Smooth muscle cell of the brain vasculature (primary cell): ENCODE results near the gene ICAM5.

Experiments
- DNase-seq: peaks from one replicate; pipeline ENCODE4 v3.0.0-alpha.2; 2012; ENCODE audit warnings: low read depth, low spot score

ICAM5 gene

DNA sequence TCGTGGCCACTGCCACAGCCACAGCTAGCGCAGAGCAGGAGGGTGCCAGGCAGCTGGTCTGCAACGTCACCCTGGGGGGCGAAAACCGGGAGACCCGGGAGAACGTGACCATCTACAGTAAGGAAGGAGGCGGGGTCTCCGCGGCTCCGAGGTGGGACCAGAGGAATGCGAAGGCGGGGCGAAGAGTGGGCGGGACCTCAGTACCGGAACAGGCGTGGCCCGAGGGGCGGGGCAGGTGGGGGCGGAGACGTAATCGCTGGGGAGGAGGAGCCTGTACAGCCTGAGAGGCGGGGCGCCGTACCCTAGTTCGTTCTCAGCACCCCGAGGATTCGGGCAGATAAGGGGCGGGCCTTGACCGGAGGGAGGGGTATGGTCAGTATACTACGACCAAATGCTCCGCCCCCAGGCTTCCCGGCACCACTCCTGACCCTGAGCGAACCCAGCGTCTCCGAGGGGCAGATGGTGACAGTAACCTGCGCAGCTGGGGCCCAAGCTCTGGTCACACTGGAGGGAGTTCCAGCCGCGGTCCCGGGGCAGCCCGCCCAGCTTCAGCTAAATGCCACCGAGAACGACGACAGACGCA is 2.5 kb downstream of the ICAM5 start:
- no peak for DNase-seq

GRCh38 chr19:10292789-10293636 is 3.3 kb downstream of the ICAM5 start:
- DNase-seq = no peak

- DNase-seq = no peak
Measured at GRCh38 chr19:10293637-10294367, 4.0 kb downstream of the ICAM5 start.

DNA sequence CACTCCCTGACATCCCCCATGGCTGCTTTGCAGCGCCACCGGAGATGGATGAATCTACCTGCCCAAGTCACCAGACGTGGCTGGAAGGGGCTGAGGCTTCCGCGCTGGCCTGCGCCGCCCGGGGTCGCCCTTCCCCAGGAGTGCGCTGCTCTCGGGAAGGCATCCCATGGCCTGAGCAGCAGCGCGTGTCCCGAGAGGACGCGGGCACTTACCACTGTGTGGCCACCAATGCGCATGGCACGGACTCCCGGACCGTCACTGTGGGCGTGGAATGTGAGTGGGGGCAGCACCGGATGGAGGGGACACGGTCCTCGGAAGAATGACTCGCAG is 4.6 kb downstream of the ICAM5 start:
- DNase-seq = no peak

- DNase-seq = no peak
Measured at GRCh38 chr19:10295305-10295846, 5.6 kb downstream of the ICAM5 start.

- DNase-seq = no peak
Measured at GRCh38 chr19:10295847-10296591, 6.3 kb downstream of the ICAM5 start.

DNA sequence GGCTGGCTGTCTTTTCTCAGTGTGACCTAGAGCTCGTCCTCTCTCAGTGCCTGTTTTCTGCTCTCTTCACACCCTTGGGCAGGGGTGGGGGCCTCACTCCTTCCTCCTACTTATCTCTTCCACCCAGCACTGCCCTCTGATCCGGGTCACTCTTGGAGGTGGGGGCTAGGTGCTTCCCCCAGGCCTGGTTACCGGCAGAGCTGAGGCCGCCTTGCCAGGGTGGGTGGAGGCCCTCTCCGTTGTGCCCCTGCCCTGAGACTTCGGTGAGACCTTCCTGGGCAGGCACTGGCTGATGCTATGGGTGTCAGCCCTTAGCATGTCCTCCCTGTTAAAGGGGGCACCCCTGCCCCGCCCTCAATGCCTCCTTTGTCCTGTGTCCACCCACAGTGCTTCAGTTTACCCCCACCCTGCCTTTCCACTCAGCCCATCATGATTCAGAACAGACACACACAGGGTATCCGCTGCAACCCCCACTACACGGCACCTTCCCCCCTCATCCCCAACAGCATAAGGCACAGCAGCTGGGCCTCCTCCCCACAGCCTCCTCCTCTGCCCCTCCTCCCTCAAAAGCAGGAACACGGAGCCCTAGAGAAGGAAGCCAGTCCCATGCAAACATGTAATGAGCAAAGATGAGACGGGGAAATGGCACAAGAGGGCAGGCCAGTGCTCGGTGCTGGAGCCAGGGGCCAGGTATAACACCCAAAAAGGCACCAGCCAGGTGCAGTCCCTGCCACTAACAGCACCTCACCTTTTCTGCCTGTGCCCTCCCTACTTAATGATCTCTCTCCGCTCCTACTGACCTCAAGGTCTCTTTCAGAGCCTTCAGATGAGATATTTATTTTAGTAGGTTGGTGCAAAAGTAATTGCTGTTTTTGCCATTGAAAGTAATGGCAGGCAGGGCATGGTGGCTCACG is 10.1 kb downstream of the ICAM5 start:
- no peak for DNase-seq

DNA sequence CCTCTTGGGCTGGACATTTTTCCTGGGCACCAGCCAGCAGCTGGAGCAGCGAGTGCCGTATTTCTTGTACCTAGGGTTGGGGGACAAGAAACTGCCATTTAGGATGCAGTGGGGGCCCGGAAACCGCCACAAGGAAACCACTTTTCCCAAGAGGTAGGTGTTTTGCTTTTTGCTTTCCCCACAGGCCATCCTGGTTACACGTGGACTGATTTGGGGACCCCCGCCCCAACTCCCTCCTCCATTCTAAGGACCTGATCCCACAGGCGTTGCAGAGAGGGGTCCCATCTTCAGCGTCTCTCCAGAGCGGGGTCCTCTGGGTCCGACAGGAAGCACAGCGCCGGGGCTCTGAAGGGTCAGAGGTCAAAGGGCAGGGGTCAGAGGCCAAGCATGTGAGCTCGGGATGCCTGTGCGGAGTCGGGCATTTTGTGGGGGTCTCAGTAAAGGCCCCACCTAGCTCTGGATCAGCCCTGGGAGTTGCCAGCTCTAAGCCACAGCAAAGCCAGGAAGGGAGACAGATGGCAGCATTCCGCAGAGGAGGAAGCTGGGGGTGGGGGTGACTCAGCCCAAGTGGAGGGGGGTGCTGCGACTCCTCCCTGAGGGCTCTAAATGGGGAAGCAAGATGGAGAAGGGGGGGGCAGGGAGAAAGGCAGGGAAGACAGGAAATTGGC is 15.5 kb downstream of the ICAM5 start:
- DNase-seq = no peak

DNA sequence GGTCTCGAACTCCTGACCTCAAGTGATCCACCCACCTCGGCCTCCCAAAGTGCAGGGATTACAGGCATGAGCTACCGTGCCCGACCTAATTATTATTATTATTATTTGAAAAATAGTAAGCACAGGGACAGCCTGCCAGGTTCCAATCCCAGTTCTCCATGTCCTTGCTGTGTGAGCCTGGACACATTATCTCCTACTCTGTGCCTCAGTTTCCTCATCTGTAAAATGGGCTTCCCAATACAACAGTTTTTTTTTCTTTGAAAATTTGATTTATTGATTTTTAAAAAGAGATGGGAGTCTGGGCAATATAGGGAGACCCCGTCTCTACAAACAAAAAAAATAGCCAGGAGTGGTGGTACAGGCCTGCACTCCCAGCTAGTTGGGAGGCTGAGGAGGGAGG is 16.6 kb downstream of the ICAM5 start:
- no peak for DNase-seq

DNA sequence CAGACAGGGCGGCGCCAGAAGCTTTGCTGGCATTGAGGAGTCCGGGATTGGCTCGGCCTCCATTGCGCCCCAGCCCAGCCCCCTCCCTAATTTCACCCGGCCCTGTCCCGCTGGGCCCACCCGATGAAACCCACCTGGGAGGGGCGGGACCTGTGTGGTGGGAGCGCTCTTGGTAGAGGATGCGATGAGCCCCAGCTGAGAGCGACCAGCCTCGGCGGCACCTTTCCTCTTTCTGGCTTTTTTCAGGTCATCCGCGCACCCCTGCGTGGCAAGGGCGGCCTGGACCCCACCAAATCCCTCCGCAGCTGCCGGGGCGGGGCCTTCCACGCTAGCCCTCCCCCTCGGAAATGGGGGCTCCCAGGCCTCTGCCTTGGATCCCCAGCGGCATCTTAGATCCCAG is 19.7 kb downstream of the ICAM5 start, which contains the start of gene ZGLP1:
Gene ZGLP1 (minus strand): TSS at position 393 of the 400 bp plus-strand sequence.
- no peak for DNase-seq

DNA sequence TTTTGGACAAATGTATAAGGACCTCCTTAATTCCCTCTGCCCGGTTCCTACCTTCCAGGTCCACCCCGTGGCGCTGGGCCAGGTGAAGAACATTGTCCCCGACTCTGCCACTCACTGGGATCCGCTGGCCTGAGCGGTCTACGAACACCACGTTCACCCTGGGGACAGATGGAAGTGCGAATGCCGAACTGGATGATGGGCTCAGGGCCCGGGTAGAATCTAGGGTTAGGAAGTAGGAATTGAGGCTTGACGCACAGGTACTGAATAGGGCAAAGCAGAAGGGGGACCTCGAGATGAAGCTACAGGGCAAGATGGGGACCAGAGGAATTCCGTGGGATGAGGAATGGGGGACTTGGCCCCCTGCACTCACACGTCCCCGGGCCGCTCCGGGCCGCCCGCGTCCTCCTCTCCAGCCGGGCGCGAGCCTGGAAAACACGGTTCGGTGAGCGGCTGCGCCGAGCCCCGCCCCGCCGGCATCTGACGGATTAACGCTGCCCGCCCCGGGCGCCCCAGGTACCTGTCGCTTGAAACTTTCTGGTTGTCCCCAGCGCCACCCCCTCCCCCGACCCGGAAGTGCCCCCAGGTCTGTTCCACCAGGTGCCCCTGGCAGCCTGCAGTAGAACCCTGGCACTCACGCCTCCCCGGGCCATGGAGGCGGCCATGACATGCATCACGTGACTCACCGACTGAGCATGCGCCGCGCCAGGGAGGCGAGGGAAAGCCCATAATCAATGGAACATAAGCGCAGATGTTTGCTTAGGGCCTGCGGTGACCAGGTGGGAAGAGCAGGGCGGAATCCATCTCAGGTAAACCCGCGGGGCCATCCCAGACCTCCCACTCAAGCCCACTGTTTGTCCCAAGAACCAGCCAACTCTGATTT is 25.8 kb downstream of the ICAM5 start, which contains the start of gene FDX2:
Gene FDX2 (minus strand): TSS at position 681 of the 880 bp plus-strand sequence. CDS start 19 bp downstream, at position 662.
- peak; percentile 55 for DNase-seq

DNA sequence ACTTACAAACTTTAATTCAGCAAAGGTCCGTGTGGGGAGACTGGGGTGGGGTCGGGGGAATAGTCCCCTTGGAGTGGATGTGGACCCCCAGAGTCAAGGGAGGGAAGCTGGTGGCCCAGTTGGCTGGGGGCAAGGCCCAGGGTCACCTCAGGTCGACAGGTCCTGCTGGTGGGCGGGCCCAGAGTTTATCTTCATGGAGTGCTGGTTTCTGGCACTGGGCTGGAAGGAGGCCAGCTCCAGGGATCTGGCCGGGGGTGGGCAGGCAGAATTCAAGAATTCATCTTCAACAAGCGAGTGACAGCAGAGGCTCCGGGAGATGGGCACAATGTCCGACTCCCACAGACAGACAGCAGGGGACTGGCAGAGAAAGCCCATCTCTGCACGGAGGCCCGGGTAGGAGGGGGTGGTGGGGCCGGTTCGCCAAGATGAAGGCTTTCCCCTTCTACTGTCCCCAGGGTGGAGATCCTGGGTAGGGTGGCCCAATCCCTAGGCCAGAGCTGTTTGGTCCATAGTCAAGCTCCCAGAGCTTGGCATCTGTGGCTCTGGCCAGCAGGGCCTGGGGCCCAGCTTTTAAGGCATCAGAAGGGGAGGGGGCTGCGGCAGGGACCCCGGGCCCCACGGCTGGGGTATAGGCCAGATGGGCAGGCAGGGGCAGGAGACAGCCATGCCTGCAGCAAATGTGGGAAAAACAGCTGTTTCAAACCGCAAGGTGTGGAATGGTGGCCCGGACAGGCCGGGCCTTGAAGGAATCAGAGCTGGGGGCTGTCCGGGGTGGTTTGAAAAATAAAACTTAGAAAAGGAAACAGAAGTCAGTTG is 26.7 kb downstream of the ICAM5 start:
- DNase-seq = no peak

DNA sequence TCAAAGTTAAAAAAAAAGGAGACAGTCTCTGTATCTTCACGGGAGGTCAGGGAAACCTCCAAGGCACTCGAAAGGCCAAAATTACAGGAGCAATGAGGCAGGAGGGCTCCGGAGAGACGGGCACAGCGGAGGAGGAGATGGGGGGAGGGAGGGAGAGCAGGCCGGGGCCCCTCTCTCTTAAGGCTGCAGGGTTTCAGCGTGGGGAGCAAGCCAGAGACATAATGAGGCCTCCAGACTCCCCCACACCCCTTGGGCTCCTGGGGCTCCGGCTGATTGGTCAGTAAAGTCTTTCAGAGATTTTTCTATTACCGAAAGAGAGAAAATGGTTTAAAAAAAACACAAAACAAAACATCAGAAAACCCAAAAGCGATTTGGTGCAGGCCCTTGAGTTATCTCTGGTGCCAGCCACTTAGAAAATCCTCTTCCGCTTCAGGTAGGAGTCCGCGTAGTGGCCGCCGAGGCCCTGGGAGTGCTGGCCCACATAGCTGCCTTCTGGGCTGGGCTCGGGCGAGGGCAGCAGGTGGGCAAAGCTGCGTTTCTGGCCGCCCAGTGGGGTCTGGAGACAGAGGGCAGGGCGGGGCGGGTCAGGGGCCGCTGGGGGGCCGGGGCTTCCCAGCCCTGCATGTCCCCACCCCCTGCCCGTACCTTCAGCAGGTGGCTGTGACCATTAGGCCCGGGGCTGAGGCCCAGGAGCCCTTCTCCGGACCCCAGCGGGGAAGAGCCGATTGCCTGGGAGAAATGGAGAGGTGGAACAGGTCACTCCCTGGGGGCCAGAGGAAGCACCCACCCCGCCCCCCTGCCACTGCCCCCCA is 27.5 kb downstream of the ICAM5 start:
- DNase-seq = no peak

DNA sequence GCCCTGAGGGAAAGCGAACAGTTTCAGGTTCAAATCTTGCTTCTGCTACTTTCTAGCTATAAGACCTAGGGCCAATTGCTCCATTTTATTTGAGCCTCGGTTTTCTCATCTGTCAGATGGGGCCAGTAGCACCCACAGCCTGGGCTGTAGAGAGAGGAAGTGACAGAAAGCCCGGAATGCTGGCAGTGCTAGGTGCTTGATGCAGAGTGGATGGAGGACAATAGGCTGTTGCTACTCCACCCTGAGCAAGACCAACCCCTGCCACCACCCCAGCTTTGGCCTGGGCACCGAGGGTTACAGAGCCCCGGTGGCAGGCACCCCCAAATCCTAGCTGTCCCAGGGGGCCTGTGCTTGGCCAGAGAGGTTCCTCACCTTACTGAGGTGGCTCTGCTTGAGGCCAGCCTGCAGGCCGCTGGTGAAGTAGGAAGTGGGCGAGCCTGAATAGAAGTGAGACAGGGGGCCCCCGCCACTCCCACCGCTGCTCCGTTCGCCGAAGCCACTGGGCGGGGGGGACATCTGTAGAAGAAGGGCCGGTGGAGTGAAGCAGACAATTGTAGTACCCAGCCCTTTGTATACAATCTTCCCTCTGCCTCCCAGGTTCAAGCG is 28.2 kb downstream of the ICAM5 start:
- DNase-seq = no peak

- no peak for DNase-seq
Measured at GRCh38 chr19:10318807-10319682, 29.3 kb downstream of the ICAM5 start.
